NCI-H345 treated with DMSO at 0.1 percent for 48 hours (cell line): ENCODE results near the gene HBM.
A peak's percentile ranks its signal among the peaks of the same experiment; 100 is the strongest.
"Not testable (repeated sequence)": the region's sequence is repeated elsewhere in the genome, so short reads cannot be mapped to it uniquely, and the experiment has no call there.

Experiments used
- DNase-seq: peaks from one replicate; lab custom pipeline; 2025; ENCODE audit not compliant: unreplicated experiment; lab: John Stamatoyannopoulos, UW

The HBM gene, protein sequence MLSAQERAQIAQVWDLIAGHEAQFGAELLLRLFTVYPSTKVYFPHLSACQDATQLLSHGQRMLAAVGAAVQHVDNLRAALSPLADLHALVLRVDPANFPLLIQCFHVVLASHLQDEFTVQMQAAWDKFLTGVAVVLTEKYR

DNA sequence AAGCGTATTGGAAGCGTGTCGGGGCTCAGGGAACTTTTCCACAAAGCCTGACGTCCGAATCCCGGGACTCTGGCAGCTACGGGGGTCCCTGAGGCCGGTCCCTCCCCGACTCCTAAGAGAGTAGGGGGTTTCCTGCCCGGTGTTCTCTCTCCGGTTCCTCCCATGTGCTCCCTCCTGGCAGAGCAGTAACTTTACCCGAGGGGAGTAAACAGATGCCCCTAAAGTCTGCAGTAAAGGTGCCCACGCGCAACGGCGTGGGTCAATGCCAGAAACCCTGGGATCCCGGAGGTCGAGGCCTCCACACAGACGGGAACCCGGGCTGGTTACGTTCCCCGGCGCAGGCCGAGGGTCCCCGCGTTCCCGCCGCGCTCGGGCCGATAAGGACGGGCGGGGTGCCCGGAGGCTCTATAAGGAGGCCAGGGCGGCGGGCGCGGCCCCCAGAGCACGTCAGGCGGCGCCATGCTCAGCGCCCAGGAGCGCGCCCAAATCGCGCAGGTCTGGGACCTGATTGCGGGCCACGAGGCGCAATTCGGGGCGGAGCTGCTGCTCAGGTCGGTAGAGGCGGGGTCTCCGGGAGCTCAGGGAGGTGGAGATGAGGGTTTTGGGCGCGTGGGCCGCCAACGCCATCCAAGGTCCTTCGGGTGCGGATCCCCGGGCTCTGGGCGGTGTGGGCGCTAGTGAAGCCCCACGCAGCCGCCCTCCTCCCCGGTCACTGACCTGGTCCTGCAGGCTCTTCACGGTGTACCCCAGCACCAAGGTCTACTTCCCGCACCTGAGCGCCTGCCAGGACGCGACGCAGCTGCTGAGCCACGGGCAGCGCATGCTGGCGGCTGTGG lies at the start of gene HBM:
Gene HBM, plus strand, starts transcription at position 440 of the 836 bp plus-strand sequence. Its CDS starts 20 bp downstream, at position 460.
- DNase-seq = no peak

GRCh38 chr16:116015-116414 lies 49.8 kb upstream of the HBM start:
- no peak for DNase-seq

GRCh38 chr16:117379-118365 lies 48.1 kb upstream of the HBM start:
- DNase-seq = peak; percentile 84

GRCh38 chr16:118857-119256 lies 46.9 kb upstream of the HBM start:
- no peak for DNase-seq

DNA sequence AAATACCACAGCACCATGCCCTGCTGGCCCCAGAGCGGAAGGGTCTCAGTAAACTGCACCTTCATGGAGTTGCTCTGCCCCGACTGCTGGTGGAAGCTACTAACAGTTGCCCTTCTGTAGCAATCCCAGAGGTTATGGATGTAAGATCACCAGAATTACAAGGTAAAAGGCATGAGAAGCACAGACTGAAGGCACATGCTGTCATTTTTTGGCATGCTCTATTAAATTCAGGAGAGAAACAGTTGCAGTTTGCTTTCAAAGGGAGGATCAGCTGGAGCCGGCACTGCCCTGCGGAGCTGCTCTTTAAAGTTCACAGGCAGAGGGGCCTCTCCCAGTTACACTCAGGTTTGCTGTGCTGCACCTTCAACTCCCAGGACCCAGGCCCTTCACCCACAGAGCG lies 46.5 kb upstream of the HBM start:
- DNase-seq = no peak

DNA sequence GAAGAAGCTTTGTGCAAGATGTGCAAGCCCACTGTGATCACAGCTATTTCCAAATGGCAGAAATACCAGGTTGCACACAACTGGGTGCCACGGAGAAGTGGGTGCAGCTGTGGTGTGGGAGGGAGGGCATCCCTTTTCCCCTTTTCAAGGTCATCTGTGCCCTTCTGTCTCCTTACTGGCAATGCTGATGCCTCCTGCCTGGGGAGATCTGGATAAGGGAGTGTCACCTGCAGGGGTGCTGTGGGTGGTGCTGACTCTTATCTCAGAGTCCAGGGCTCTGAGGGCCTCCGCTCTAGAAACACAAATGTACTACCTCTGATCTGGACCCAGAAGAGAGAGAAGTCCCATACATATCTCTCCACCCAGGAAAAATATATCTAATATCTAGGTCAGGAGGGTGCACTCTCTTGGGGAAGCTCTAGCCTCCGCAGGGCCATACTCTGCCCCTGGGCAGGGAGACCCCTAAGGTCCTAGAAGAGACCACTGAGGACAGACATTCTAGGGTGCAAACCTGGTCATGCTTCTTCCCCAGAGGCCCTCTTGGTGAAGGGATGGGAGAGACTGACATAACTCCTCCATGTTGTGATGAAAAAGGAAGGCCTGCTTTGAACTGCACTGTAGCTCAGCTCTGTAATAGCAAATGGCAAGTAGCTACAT lies 45.8 kb upstream of the HBM start:
- DNase-seq = no peak

DNA sequence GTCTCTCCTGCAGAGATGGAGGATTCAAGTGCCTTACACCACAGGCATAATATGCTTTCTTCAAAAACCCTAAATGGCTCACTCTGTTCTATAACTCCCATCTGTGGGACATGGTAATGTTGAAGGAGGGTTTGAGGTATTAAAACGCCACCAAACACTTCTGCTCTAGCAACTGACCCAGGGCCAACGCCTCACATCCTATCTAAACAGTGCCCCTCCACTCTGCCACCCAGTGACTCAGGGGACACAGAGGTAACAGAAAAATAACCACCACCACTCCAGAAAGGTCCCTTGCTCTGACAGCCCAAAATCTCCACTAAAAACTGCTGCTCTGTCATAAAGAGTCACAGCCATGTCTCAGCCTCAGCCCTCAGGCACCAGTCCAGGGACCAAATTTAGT lies 45.0 kb upstream of the HBM start:
- DNase-seq = no peak

DNA sequence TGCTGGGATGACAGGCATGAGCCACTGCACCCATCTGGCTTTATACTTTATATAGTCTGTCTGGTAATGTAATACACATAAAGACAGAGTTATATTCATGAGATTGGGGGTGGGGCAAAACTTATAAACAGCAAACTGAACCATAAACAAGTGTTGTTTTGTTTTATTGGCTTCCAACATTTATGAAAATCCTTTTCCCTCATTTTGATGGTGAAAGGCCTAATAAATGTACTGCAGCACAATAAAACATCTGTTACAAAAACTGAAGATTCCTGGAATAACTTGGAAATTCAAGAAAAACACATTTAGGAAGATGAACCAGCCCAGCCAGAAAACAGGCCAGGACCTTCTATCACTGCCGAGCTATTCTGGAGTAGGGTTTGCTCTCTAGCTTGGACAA lies 43.4 kb upstream of the HBM start:
- DNase-seq = no peak

GRCh38 chr16:123558-124350 lies 42.0 kb upstream of the HBM start:
- DNase-seq = not testable (repeated sequence)

GRCh38 chr16:125011-125410 lies 40.8 kb upstream of the HBM start:
- DNase-seq = no peak

DNA sequence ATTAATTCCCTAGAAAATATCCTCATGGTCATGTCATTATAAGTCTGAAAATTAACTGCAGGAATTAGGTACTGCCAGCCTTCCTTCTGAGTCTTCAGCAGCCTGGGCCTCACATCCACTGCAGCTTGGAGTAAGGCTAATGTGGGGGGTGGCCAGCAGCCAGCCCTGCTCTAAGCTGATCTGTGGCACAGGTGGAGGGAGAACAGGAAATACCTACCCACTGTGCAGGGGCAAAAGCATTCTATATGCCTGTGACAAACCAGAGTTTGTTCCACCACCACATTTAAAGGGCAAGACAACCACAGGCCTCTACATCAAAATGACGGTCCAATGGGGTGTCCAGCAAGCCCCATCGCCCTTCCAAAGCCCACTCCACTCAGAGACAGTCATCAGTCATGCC lies 36.7 kb upstream of the HBM start:
- no peak for DNase-seq

DNA sequence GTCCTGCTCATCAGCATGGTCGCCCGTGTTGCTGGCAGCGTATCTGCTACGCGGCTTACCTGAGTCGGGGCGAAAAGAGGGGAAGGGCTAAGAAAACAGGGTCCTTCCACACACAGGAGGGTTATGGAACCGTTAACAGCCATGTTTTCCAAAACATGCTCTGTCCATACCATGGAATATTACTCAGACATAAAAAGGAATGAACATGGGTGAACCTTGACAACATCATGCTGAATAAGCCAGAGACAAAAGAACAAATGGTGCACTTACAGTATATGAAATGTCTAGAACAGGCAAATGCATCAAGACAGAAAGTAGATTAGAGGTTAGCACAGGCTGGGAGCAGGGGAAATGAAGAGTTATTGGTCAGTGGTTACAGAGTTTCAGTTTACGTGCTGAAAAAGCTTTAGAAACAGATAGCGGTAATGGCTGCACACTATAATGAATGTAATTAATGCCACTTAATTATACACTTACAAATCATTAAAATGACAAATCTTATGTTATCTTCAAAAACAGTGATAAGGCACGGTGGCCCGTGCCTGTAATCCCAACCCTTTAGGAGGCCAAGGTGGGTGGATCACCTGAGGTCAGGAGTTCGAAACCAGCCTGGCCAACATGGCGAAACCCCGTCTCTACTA lies 35.1 kb upstream of the HBM start:
- DNase-seq = no peak

DNA sequence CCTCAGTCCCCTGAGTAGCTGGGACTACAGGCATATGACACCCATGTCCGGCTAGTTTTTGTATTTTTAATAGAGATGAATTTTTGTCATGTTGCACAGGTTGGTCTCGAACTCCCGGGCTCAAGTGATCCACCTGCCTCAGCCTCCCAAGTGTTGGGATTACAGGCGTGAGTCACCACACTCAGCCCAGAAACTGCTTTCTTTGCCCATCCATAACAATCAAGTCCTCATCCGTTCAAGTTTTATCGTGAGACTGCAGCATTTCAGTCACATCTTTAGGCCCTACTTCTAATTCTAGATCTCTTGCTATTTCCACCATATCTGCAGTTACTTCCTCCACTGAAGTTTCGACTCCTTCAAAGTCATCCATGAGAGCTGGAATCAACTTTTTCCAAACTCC lies 33.7 kb upstream of the HBM start:
- DNase-seq = no peak

DNA sequence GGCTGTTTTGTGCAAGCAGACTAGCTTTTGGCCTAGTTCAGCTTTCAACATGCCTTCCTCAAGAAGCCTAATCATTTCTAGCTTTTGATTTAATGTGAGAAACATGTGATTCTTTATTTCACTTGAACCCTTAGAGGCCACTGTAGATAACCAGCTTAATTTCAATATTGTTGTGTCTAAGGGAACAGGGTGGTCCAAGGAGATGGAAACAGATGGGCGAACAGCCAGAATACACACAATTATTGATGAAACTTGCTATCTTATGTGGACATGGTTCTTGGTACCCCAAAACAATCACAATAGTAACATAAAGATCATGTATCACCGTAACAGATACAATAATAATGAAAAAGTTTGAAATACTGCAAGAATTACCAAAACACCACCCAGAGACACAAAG lies 32.1 kb upstream of the HBM start:
- DNase-seq = no peak

DNA sequence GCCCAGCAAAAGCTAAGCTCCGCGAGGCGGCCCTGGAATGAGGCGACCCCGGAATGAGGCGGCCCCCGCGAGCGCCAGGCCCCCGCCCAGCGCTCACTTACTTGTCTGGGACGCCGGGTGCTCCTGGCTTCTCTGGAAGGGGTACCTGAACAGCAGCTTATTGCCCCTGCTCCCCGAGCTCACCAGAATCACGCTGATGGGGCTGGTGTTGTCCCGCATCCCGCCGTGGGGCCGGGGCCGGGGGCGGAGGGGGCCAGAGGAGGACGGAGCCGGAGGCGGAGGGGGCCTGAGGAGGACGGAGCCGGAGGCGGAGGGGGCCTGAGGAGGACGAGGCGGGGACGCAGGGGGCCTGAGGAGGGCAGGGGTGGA lies 27.7 kb upstream of the HBM start:
- DNase-seq = no peak

DNA sequence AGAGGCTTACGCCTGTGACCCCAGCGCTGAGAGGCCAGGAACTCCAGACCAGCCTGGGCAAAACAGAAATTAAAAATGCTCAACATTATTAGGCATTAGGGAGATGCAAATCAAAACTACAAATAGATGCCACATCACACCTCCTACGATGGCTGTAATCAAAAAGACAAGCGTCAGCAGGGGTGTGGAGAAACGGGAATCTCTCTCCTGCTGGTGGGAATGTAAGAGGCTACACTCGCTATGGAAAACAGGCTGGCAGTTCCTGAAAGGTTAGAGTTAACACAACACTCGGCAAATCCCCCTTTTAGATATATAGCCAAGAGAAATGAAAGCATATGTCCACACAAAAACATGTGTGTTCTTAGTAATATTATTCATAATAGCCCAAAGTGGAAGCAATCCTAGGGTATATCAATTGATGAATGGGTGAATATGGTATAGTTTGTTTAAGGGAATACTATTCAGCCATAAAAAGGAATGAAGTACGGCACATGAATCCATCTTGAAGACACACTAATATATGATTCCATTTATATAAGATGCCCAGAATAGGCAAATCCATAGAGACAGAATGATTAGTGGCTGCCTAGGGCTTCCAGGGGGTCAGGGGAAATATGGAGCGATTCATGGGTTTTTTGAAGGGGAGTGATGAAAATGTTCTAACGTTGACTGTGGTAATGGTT lies 25.5 kb upstream of the HBM start:
- DNase-seq = no peak

- DNase-seq = no peak
Observed at GRCh38 chr16:142405-142967, 23.3 kb upstream of the HBM start.

GRCh38 chr16:143047-143446 lies 22.7 kb upstream of the HBM start:
- DNase-seq = no peak

DNA sequence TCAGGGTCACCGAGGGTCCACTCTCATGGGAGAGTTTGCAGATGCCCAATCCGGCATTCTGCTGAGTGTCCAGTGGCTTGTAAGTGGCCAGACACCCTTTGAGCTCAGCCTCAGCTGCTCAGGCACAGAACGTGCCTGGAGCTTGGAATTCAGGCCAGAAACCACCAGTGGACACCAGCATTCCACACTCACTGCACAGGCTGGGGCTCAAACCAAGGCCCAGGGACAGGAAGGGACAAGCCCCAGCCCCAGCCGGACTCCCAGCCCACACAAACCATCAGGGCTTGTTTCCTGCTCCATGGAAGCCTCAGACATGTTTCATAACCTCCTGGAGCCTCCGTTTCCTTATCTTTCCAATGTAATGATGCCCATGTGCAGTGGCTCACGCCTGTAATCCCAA lies 22.3 kb upstream of the HBM start:
- no peak for DNase-seq
